SK-N-SH (cell line): ENCODE measurements around the gene ADM. TPM values are rescaled to one million over a fixed set of nuclear protein-coding genes. Genes with fewer than 3 reads are reported as not detected.
A peak's percentile ranks its signal among the peaks of the same experiment; 100 is the strongest.

Experiments
- CTCF ChIA-PET: fragments of 300-600, 350-600 bp; formaldehyde crosslinking; extraction: SDS; loops from one replicate; lab custom pipeline; 2021; lab: Yijun Ruan, JAX
- POLR2A ChIA-PET: fragments of 350-600 bp; sonication (Branson Sonifier 250); formaldehyde crosslinking; extraction: SDS; loops from one replicate; lab custom pipeline; 2020; ENCODE audit warnings: antibody characterized with exemption, inconsistent platforms; lab: Yijun Ruan, JAX
- DNase-seq: peaks from one replicate; pipeline ENCODE4 v3.0.0; 2012
- H2AFZ ChIP-seq: fragments of 200-600 bp; sonication (generic); 2 replicates; pipeline ENCODE4 v1.8.1; 2016; ENCODE audit warnings: antibody characterized with exemption, mild to moderate bottlenecking, low read depth
- H3F3A ChIP-seq: fragments of 200-600 bp; sonication (generic); replicated peaks from 2 replicates; pipeline ENCODE3; 2016; ENCODE audit warnings: antibody characterized with exemption, mild to moderate bottlenecking; ENCODE audit not compliant: insufficient read depth
- H3K27ac ChIP-seq, 2 experiments: fragments of 200-500 bp in 1 of 2; fragments of 200-600 bp in 1 of 2; sonication (Bioruptor generic) in 1 of 2; sonication (generic), shearing (Covaris generic) in 1 of 2; 2 replicates each; pipeline versions ENCODE4 v1.5.1 to v1.6.1; 2014 to 2016; ENCODE audit warnings: low read depth in 2 of 2, inconsistent platforms in 1 of 2, low read length in 1 of 2, mild to moderate bottlenecking in 1 of 2, mixed read lengths in 1 of 2
- H3K27me3 ChIP-seq: fragments of 200-600 bp; sonication (generic), shearing (Covaris generic); 2 replicates; pipeline ENCODE4 v1.6.1; 2016; ENCODE audit warnings: mixed run types; ENCODE audit not compliant: insufficient read depth
- H3K36me3 ChIP-seq, 2 experiments: fragments of 200-500 bp in 1 of 2; fragments of 200-600 bp in 1 of 2; sonication (Bioruptor generic) in 1 of 2; sonication (generic) in 1 of 2; replicated peaks in 1 of 2; 2 replicates each; pipeline versions ENCODE3 to v1.5.1; 2014 to 2016; ENCODE audit warnings: low read length in 1 of 2, mild to moderate bottlenecking in 1 of 2; ENCODE audit not compliant: insufficient read depth in 2 of 2, control insufficient read depth in 1 of 2
- H3K4me1 ChIP-seq, 2 experiments: fragments of 200-500 bp in 1 of 2; fragments of 200-600 bp in 1 of 2; sonication (Bioruptor generic) in 1 of 2; sonication (generic), shearing (Covaris generic) in 1 of 2; 2 replicates each; pipeline versions ENCODE4 v1.5.1 to v1.6.1; 2014 to 2016; ENCODE audit warnings: low read depth in 1 of 2, low read length in 1 of 2, mixed run types in 1 of 2; ENCODE audit not compliant: insufficient read depth in 2 of 2, control insufficient read depth in 1 of 2
- H3K4me2 ChIP-seq: fragments of 200-600 bp; sonication (generic), shearing (Covaris generic); 2 replicates; pipeline ENCODE4 v1.6.1; 2017; ENCODE audit warnings: mixed run types
- H3K4me3 ChIP-seq, 2 experiments: fragments of 200-500 bp in 1 of 2; fragments of 200-600 bp in 1 of 2; sonication (Bioruptor generic) in 1 of 2; sonication (generic), shearing (Covaris generic) in 1 of 2; 2 replicates each; pipeline versions ENCODE4 v1.5.1 to v1.8.1; 2014 to 2016; ENCODE audit warnings: low read depth in 2 of 2, inconsistent platforms in 1 of 2, low read length in 1 of 2, mild to moderate bottlenecking in 1 of 2, mixed read lengths in 1 of 2, moderate library complexity in 1 of 2
- H3K79me2 ChIP-seq: fragments of 200-600 bp; sonication (generic); 2 replicates; pipeline ENCODE4 v1.8.1; 2017; ENCODE audit warnings: mild to moderate bottlenecking; ENCODE audit not compliant: insufficient read depth
- H3K9ac ChIP-seq: fragments of 200-600 bp; sonication (generic); 2 replicates; pipeline ENCODE4 v1.6.1; 2017; ENCODE audit warnings: mixed run types
- H3K9me2 ChIP-seq: fragments of 200-600 bp; sonication (generic); 2 replicates; pipeline ENCODE4 v1.6.1; 2017; ENCODE audit warnings: mixed run types
- H3K9me3 ChIP-seq: fragments of 200-600 bp; sonication (generic); 2 replicates; pipeline ENCODE4 v1.6.1; 2017; ENCODE audit warnings: mixed run types, mild to moderate bottlenecking, moderate library complexity
- H4K20me1 ChIP-seq: fragments of 200-600 bp; sonication (generic); 2 replicates; pipeline ENCODE4 v1.6.1; 2017; ENCODE audit warnings: mild to moderate bottlenecking, mixed run types; ENCODE audit not compliant: insufficient read depth
- CHD2 ChIP-seq: fragments of 150-350 bp; IDR thresholded peaks from 2 replicates; pipeline ENCODE4 v1.6.1; 2018; ENCODE audit warnings: low read length; ENCODE audit not compliant: partially characterized antibody
- EZH2phosphoT487 ChIP-seq: fragments of 200-600 bp; sonication (generic); IDR thresholded peaks from 2 replicates; pipeline ENCODE4 v1.6.1; 2017; ENCODE audit warnings: low read depth, mixed run types, mild to moderate bottlenecking, antibody characterized with exemption, moderate library complexity, borderline replicate concordance
- FOXM1 ChIP-seq: IDR thresholded peaks from 2 replicates; pipeline ENCODE4 v1.4.0; 2012; ENCODE audit warnings: low read depth, mild to moderate bottlenecking
- GABPA ChIP-seq: IDR thresholded peaks from 2 replicates; pipeline ENCODE4 v1.4.0; 2012; ENCODE audit warnings: low read depth, mild to moderate bottlenecking
- JUND ChIP-seq: IDR thresholded peaks from 2 replicates; pipeline ENCODE4 v1.4.0; 2012
- MEF2A ChIP-seq: IDR thresholded peaks from 2 replicates; pipeline ENCODE4 v1.4.0; 2012; ENCODE audit warnings: low read depth, borderline replicate concordance
- MXI1 ChIP-seq: IDR thresholded peaks from 2 replicates; pipeline ENCODE4 v1.6.1; 2012; ENCODE audit warnings: mild to moderate bottlenecking, low read depth, low read length, improper control_type of control experiment
- NFIC ChIP-seq: IDR thresholded peaks from 2 replicates; pipeline ENCODE4 v1.4.0; 2012; ENCODE audit warnings: borderline replicate concordance
- RAD21 ChIP-seq: IDR thresholded peaks from 2 replicates; pipeline ENCODE4 v1.6.1; 2012; ENCODE audit warnings: mild to moderate bottlenecking, low read length
- RFX5 ChIP-seq: IDR thresholded peaks from 2 replicates; pipeline ENCODE4 v1.6.1; 2012; ENCODE audit warnings: mild to moderate bottlenecking, improper control_type of control experiment, low read length
- SIN3A ChIP-seq: IDR thresholded peaks from 2 replicates; pipeline ENCODE4 v1.6.1; 2012; ENCODE audit warnings: low read depth, mild to moderate bottlenecking, low read length, moderate library complexity, borderline replicate concordance
- TCF12 ChIP-seq: IDR thresholded peaks from 2 replicates; pipeline ENCODE4 v1.4.0; 2012
- TEAD4 ChIP-seq: IDR thresholded peaks from 2 replicates; pipeline ENCODE4 v1.4.0; 2012; ENCODE audit warnings: mild to moderate bottlenecking, borderline replicate concordance; ENCODE audit not compliant: insufficient read depth
- YY1 ChIP-seq: IDR thresholded peaks from 2 replicates; pipeline ENCODE4 v1.4.0; 2012; ENCODE audit warnings: low read depth, mild to moderate bottlenecking
- whole genome bisulfite sequencing: methylation state at CpG from one replicate; pipeline ENCODE4 v1.1.6; 2017; ENCODE audit warnings: low lambda C conversion rate; 5-methylcytosine and 5-hydroxymethylcytosine counted together
- polyA plus RNA-seq, 3 experiments: library from polyadenylated mRNA; depleted of rRNA; stranded (reverse); fragments of >200 nt; gene quantifications; 2 replicates each; pipeline ENCODE4 v1.2.3, GENCODE V29; 2012
- TF ChIP-seq, protein P1 (sequence below): IDR thresholded peaks from 2 replicates; pipeline ENCODE4; 2012
- TF ChIP-seq, protein P2 (sequence below): IDR thresholded peaks from 2 replicates; pipeline ENCODE4 v1.6.1; 2012; ENCODE audit warnings: mild to moderate bottlenecking, low read depth, low read length, moderate library complexity
- TF ChIP-seq, protein P3 (sequence below): IDR thresholded peaks from 2 replicates; pipeline ENCODE4 v1.4.0; 2012; ENCODE audit warnings: low read depth, borderline replicate concordance
- TF ChIP-seq, protein P4 (sequence below): IDR thresholded peaks from 2 replicates; pipeline ENCODE4 v1.4.0; 2012; ENCODE audit warnings: low read depth

ADM gene
- polyA plus RNA-seq, 1 of the 3 experiments (the other 2 are of a cell fraction) = 50.6 TPM

DNA sequence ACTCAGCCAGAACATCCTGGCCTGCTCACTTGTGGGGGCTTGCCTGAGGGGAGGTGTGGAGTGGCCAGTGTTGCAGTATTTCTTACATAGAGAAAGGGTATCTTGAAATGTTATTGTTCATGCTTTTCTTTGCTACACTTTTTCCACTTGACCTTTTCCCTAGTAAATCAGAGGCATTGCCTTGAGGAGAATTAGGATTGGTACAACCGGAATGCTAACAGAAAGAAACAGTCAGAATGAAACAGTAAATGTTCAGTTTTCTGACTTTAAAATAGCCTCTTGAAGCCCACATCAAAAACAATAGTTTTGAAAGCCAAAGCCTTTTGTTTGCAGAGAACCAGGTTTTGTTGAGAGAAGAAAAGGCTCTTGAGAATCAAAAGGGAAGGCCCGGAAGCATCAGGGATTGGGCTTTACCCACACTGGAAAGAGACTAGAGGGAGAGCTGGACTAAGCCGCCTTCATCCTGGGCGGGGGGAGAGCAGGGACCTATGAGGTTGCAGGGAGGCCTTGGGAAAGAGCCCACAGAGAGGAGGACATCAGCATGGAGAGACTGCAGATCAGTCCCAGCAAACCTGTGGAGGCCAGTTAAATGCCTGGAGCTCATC is 12.4 kb downstream of the ADM start (continued):
- TF ChIP-seq, protein P1, sequence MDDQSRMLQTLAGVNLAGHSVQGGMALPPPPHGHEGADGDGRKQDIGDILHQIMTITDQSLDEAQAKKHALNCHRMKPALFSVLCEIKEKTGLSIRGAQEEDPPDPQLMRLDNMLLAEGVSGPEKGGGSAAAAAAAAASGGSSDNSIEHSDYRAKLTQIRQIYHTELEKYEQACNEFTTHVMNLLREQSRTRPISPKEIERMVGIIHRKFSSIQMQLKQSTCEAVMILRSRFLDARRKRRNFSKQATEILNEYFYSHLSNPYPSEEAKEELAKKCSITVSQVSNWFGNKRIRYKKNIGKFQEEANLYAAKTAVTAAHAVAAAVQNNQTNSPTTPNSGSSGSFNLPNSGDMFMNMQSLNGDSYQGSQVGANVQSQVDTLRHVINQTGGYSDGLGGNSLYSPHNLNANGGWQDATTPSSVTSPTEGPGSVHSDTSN = no peak
- TF ChIP-seq SIN3A = no peak
- TF ChIP-seq MXI1 = no peak
- TF ChIP-seq RAD21 = no peak
- TF ChIP-seq, protein P2, sequence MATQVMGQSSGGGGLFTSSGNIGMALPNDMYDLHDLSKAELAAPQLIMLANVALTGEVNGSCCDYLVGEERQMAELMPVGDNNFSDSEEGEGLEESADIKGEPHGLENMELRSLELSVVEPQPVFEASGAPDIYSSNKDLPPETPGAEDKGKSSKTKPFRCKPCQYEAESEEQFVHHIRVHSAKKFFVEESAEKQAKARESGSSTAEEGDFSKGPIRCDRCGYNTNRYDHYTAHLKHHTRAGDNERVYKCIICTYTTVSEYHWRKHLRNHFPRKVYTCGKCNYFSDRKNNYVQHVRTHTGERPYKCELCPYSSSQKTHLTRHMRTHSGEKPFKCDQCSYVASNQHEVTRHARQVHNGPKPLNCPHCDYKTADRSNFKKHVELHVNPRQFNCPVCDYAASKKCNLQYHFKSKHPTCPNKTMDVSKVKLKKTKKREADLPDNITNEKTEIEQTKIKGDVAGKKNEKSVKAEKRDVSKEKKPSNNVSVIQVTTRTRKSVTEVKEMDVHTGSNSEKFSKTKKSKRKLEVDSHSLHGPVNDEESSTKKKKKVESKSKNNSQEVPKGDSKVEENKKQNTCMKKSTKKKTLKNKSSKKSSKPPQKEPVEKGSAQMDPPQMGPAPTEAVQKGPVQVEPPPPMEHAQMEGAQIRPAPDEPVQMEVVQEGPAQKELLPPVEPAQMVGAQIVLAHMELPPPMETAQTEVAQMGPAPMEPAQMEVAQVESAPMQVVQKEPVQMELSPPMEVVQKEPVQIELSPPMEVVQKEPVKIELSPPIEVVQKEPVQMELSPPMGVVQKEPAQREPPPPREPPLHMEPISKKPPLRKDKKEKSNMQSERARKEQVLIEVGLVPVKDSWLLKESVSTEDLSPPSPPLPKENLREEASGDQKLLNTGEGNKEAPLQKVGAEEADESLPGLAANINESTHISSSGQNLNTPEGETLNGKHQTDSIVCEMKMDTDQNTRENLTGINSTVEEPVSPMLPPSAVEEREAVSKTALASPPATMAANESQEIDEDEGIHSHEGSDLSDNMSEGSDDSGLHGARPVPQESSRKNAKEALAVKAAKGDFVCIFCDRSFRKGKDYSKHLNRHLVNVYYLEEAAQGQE = no peak
- no peak for TF ChIP-seq MEF2A
- TF ChIP-seq TCF12 = no peak
- TF ChIP-seq CHD2 = no peak
- TF ChIP-seq EZH2phosphoT487 = no peak

DNA sequence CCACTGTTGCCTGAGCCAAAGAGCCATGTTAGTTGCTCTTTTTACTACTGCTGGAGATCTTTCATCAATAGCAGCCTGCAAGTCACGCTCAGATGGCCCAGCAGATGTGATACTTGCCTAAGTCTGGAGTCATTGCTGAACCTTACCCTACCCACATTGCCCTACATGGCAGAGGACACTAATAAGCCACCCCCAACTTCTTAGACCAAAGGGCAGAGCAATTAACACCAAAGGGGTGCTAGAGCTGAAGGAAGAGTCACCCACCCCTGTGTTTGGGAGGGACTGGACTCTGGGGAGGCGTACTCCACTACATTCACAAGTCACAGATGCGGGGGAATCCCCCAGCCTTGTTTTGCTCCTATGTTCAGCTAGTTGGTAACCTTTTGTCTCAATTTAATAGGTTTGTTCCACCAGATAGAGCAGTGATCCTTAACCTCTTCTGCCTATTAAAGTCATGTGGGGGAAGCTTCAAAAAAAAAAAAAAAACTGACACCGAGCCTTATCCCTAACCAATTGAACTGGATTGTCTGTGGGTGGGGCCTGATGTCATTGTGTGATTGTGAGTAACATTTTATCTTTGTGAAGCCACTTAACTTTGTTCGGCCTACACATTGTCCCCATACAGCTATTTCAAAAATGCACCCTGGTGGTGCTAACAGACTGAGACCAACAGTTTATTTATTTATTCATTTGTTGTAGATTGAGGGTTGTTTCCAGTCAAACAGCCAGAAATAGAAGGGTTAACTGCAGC is 13.1 kb downstream of the ADM start:
- H3F3A ChIP-seq = peaks cover 5% of the 10 kb centered on the region
- no peak for TF ChIP-seq NFIC
- TF ChIP-seq GABPA = no peak
- no peak for TF ChIP-seq RFX5
- no peak for TF ChIP-seq MEF2A
- no peak for TF ChIP-seq YY1
- TF ChIP-seq TEAD4 = no peak
- TF ChIP-seq RAD21 = no peak
- no peak for TF ChIP-seq JUND
- no peak for TF ChIP-seq TCF12
- TF ChIP-seq FOXM1 = no peak
- no peak for TF ChIP-seq MXI1
- TF ChIP-seq, protein P3, sequence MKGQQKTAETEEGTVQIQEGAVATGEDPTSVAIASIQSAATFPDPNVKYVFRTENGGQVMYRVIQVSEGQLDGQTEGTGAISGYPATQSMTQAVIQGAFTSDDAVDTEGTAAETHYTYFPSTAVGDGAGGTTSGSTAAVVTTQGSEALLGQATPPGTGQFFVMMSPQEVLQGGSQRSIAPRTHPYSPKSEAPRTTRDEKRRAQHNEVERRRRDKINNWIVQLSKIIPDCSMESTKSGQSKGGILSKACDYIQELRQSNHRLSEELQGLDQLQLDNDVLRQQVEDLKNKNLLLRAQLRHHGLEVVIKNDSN = no peak
- TF ChIP-seq, protein P4, sequence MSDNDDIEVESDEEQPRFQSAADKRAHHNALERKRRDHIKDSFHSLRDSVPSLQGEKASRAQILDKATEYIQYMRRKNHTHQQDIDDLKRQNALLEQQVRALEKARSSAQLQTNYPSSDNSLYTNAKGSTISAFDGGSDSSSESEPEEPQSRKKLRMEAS = no peak
- H2AFZ ChIP-seq = no peak overlapping the region
- POLR2A ChIA-PET = interaction anchor here (0.9 to 1.4 kb wide), 2 partner anchors 13 to 857 kb away, joined by 3 to 4 read pairs; partner anchors contain the start of genes ADM and ZNF143
- CTCF ChIA-PET = interaction anchor here (0.9 to 2.0 kb wide), 4 partner anchors 9 to 110 kb away, joined by 4 to 11 read pairs (median 6); no protein-coding TSS in a partner anchor
- H3K9me3 ChIP-seq = no peaks in the 10 kb centered on the region
- H3K79me2 ChIP-seq = no peaks in the 10 kb centered on the region
- peaks cover 6 to 40% of the 10 kb centered on the region in 2 experiments; a peak in 2 of 4 replicates for H3K4me1 ChIP-seq
- H3K4me3 ChIP-seq = no peak overlapping the region
- no peaks in the 10 kb centered on the region for H3K27me3 ChIP-seq
- no peaks in the 10 kb centered on the region for H4K20me1 ChIP-seq
- no peak overlapping the region for H3K4me2 ChIP-seq
- H3K9me2 ChIP-seq = no peaks in the 10 kb centered on the region
- H3K27ac ChIP-seq = peak overlapping the region in 1 of 2 experiments; percentile 96; a peak in 2 of 4 replicates
- H3K36me3 ChIP-seq = no peaks in the 10 kb centered on the region
- 95% methylated on average over 5 of the region's 5 CpGs for WGBS
- no peak for DNase-seq
- H3K9ac ChIP-seq = no peak overlapping the region
